H9 (cell line): Measurements from ENCODE around the gene ZNF407. TPM values are rescaled to one million over a fixed set of nuclear protein-coding genes. Genes with fewer than 3 reads are reported as not detected.

Experiments
- DNase-seq: peaks from one replicate; pipeline ENCODE4 v3.0.0-alpha.2; 2017
- H2AFZ ChIP-seq: one replicate; pipeline ENCODE4 v1.6.1; 2013; ENCODE audit warnings: mild to moderate bottlenecking, low read length, control low read depth, moderate library complexity
- H2AK5ac ChIP-seq: 2 replicates; pipeline ENCODE4 v1.6.1; 2013; ENCODE audit warnings: low read length, control low read depth, mixed read lengths; ENCODE audit not compliant: insufficient read length
- H2BK120ac ChIP-seq: one replicate; pipeline ENCODE4 v1.6.1; 2013; ENCODE audit warnings: low read depth, mild to moderate bottlenecking, low read length, control low read depth, inconsistent platforms; ENCODE audit not compliant: poor library complexity, severe bottlenecking
- H2BK12ac ChIP-seq: 2 replicates; pipeline ENCODE4 v1.6.1; 2013; ENCODE audit warnings: low read length, control low read depth, mixed read lengths, low read depth; ENCODE audit not compliant: insufficient read length
- H2BK15ac ChIP-seq: 2 replicates; pipeline ENCODE4 v1.6.1; 2013; ENCODE audit warnings: low read depth, low read length, control low read depth
- H2BK20ac ChIP-seq: one replicate; pipeline ENCODE4 v1.6.1; 2013; ENCODE audit warnings: low read depth, mild to moderate bottlenecking, low read length, control low read depth, inconsistent platforms; ENCODE audit not compliant: poor library complexity, severe bottlenecking
- H2BK5ac ChIP-seq: 2 replicates; pipeline ENCODE4 v1.6.1; 2013; ENCODE audit warnings: low read length, control low read depth, mixed read lengths; ENCODE audit not compliant: insufficient read length
- H3K14ac ChIP-seq: 2 replicates; pipeline ENCODE4 v1.6.1; 2013; ENCODE audit warnings: low read length, control low read depth; ENCODE audit not compliant: insufficient read depth
- H3K18ac ChIP-seq: 2 replicates; pipeline ENCODE4 v1.6.1; 2013; ENCODE audit warnings: low read depth, mild to moderate bottlenecking, mixed read lengths, low read length, control low read depth; ENCODE audit not compliant: insufficient read length
- H3K23ac ChIP-seq: 2 replicates; pipeline ENCODE4 v1.6.1; 2013; ENCODE audit warnings: low read length, control low read depth, mixed read lengths, low read depth; ENCODE audit not compliant: insufficient read length
- H3K23me2 ChIP-seq: 2 replicates; pipeline ENCODE4 v1.6.1; 2013; ENCODE audit warnings: low read depth, mild to moderate bottlenecking, mixed read lengths, low read length, control low read depth; ENCODE audit not compliant: insufficient read length, poor library complexity, severe bottlenecking
- H3K27ac ChIP-seq: 2 replicates; pipeline ENCODE4 v1.5.1; 2013; ENCODE audit warnings: low read length, control low read depth, mixed read lengths, low read depth; ENCODE audit not compliant: insufficient read length
- H3K27me3 ChIP-seq: 2 replicates; pipeline ENCODE4 v1.6.1; 2013; ENCODE audit warnings: low read length, control low read depth, inconsistent platforms; ENCODE audit not compliant: insufficient read depth
- H3K4ac ChIP-seq: 2 replicates; pipeline ENCODE4 v1.6.1; 2013; ENCODE audit warnings: low read depth, mild to moderate bottlenecking, control low read depth, inconsistent platforms, low read length, moderate library complexity
- H3K4me1 ChIP-seq: 2 replicates; pipeline ENCODE4 v1.6.1; 2013; ENCODE audit warnings: low read length, control low read depth, inconsistent platforms; ENCODE audit not compliant: insufficient read depth
- H3K4me2 ChIP-seq: 2 replicates; pipeline ENCODE4 v1.6.1; 2013; ENCODE audit warnings: low read length, control low read depth, mixed read lengths; ENCODE audit not compliant: insufficient read length, insufficient read depth
- H3K56ac ChIP-seq: 2 replicates; pipeline ENCODE4 v1.6.1; 2013; ENCODE audit warnings: low read depth, mild to moderate bottlenecking, mixed read lengths, low read length, control low read depth; ENCODE audit not compliant: insufficient read length
- H3K79me1 ChIP-seq: 2 replicates; pipeline ENCODE4 v1.6.1; 2013; ENCODE audit warnings: low read depth, mild to moderate bottlenecking, moderate library complexity, low read length, control low read depth, inconsistent platforms; ENCODE audit not compliant: insufficient read depth, poor library complexity, severe bottlenecking
- H3K79me2 ChIP-seq: 2 replicates; pipeline ENCODE4 v1.6.1; 2013; ENCODE audit warnings: low read length, control low read depth, inconsistent platforms; ENCODE audit not compliant: insufficient read depth
- H3K9ac ChIP-seq: 2 replicates; pipeline ENCODE4 v1.6.1; 2013; ENCODE audit warnings: low read length, control low read depth, mixed read lengths; ENCODE audit not compliant: insufficient read length; ENCODE audit errors: extremely low read depth
- H3K9me3 ChIP-seq: one replicate; pipeline ENCODE4 v1.6.1; 2013; ENCODE audit warnings: low read depth, low read length, inconsistent platforms; ENCODE audit not compliant: control insufficient read depth
- H3T11ph ChIP-seq: one replicate; pipeline ENCODE4 v1.6.1; 2013; ENCODE audit warnings: mild to moderate bottlenecking, low read length, control low read depth, inconsistent platforms
- H4K20me1 ChIP-seq: one replicate; pipeline ENCODE4 v1.6.1; 2013; ENCODE audit not compliant: control insufficient read depth, insufficient read length, insufficient read depth
- H4K5ac ChIP-seq: 2 replicates; pipeline ENCODE4 v1.6.1; 2013; ENCODE audit warnings: low read depth, mild to moderate bottlenecking, mixed read lengths, low read length, control low read depth; ENCODE audit not compliant: insufficient read length
- H4K8ac ChIP-seq: replicated peaks from 2 replicates; pipeline ENCODE4 v1.6.1; 2013; ENCODE audit warnings: low read length, control low read depth, mixed read lengths, low read depth; ENCODE audit not compliant: insufficient read length
- H4K91ac ChIP-seq: 2 replicates; pipeline ENCODE4 v1.6.1; 2013; ENCODE audit warnings: low read depth, mild to moderate bottlenecking, moderate library complexity, mixed read lengths, low read length, control low read depth; ENCODE audit not compliant: insufficient read length
- H3K27ac Mint-ChIP-seq, 3 experiments: 2 replicates in 2 of 3; 3 replicates in 1 of 3; pipeline ENCODE4 v1.8.0; 2020 to 2021; ENCODE audit warnings: mixed read lengths in 3 of 3, mild to moderate bottlenecking in 1 of 3, moderate library complexity in 1 of 3
- H3K27me3 Mint-ChIP-seq: 2 replicates; pipeline ENCODE4 v1.8.0; 2021; ENCODE audit warnings: low read depth, mild to moderate bottlenecking, moderate library complexity, mixed read lengths
- H3K36me3 Mint-ChIP-seq, 3 experiments: 2 replicates in 2 of 3; 3 replicates in 1 of 3; pipeline ENCODE4 v1.8.0; 2020 to 2021; ENCODE audit warnings: low read depth in 3 of 3, mixed read lengths in 3 of 3; ENCODE audit not compliant: insufficient read depth in 1 of 3
- H3K4me1 Mint-ChIP-seq, 2 experiments: 2 replicates each; pipeline ENCODE4 v1.8.0; 2020; ENCODE audit warnings: mixed read lengths in 2 of 2
- H3K4me3 Mint-ChIP-seq, 2 experiments: 2 replicates in 1 of 2; 3 replicates in 1 of 2; pipeline ENCODE4 v1.8.0; 2020 to 2021; ENCODE audit warnings: mild to moderate bottlenecking in 2 of 2, mixed read lengths in 2 of 2, moderate library complexity in 1 of 2
- H3K9me3 Mint-ChIP-seq, 2 experiments: 2 replicates in 1 of 2; 3 replicates in 1 of 2; pipeline ENCODE4 v1.8.0; 2020; ENCODE audit warnings: mild to moderate bottlenecking in 2 of 2, mixed read lengths in 2 of 2, moderate library complexity in 1 of 2
- CTCF ChIP-seq: fragments of 200-600 bp; sonication (generic); conservative IDR thresholded peaks from 3 replicates; pipeline ENCODE4 v1.8.0; 2021; ENCODE audit warnings: antibody characterized with exemption, mild to moderate bottlenecking
- WGBS: extraction: QIAGEN DNeasy Blood & Tissue Kit; methylation state at CpG from one replicate; pipeline ENCODE4 v1.1.7; 2013; ENCODE audit warnings: missing lambda C conversion rate, low lambda C conversion rate, mixed read lengths; ENCODE audit not compliant: insufficient read length; ENCODE audit errors: extremely low coverage; 5-methylcytosine and 5-hydroxymethylcytosine counted together
- total RNA-seq: library from RNA; stranded (reverse); gene quantifications from 2 replicates; pipeline ENCODE4 v1.2.1, GENCODE V29; 2021

The ZNF407 gene
- total RNA-seq, 1 experiment from 2014 or later, result 8.7 TPM

DNA sequence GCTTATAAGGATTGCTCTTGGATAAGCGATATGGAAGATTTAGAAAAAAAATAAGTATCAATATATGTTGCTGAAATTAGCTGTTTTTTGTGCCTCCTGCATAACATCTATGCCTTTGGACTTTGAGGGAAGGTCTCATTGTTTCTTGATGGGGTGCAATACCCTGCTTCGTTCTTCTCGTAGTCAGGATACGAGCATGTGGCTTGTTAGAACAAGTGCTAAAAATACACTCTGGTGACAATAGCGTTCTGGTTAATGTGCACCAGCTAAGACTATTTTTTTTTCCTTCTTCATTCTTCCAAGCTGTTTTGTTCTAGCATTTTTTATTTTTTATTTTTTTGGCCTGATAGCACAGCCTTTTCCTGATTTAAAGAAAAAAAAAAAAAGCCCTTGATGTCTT, 97.5 kb downstream of the ZNF407 start:
- Histone ChIP-seq H4K20me1 (no peaks in the 10 kb centered on the region), H3K4me1 (no peaks in the 10 kb centered on the region), H3K4me2 (no peak overlapping the region), H3K9ac (no peak overlapping the region), H3K23ac (no peak overlapping the region), H3K23me2 (no peaks in the 10 kb centered on the region), H3K4ac (no peak overlapping the region), H3K14ac (no peak overlapping the region), H3K18ac (no peak overlapping the region), H2BK120ac (no peak overlapping the region), H2AFZ (no peak overlapping the region), H2BK5ac (no peak overlapping the region), H3K79me2 (no peaks in the 10 kb centered on the region), H3K27ac (no peak overlapping the region), H3K27me3 (no peaks in the 10 kb centered on the region), H2BK20ac (no peak overlapping the region), H4K91ac (no peak overlapping the region), H2BK12ac (no peak overlapping the region), H3K56ac (no peak overlapping the region), H3K9me3 (no peaks in the 10 kb centered on the region), H2BK15ac (no peak overlapping the region), H4K5ac (no peak overlapping the region), H3T11ph (no peak overlapping the region), H2AK5ac (no peak overlapping the region), H3K79me1 (no peaks in the 10 kb centered on the region), H4K8ac (no peak overlapping the region)
- TF ChIP-seq CTCF, result no peak
- no peaks in the 10 kb centered on the region for H3K27me3 Mint-ChIP-seq
- no peaks in the 10 kb centered on the region for H3K36me3 Mint-ChIP-seq
- H3K9me3 Mint-ChIP-seq, result no peaks in the 10 kb centered on the region
- H3K27ac Mint-ChIP-seq, result no peak overlapping the region
- no peak for DNase-seq
- H3K4me1 Mint-ChIP-seq, result peaks cover 8 to 10% of the 10 kb centered on the region in 2 experiments; a peak in 3 of 4 replicates
- H3K4me3 Mint-ChIP-seq, result no peak overlapping the region
- no CpG with 5 or more reads among the region's 5 CpGs for WGBS
